Measurements from ENCODE around the gene ARHGEF1.
A peak's percentile ranks its signal among the peaks of the same experiment; 100 is the strongest.

The ARHGEF1 gene

GRCh38 chr19:41901707-41902360 is 18.9 kb downstream of the ARHGEF1 start:
- Mint-ChIP-seq H3K27ac (peak overlapping the region; percentile 67), H3K4me3 (no peak overlapping the region), H3K27me3 (no peaks in the 10 kb centered on the region), H3K4me1 (ENCODE audit: low read depth) (peaks cover 39% of the 10 kb centered on the region), H3K9me3 (no peaks in the 10 kb centered on the region), H3K36me3 (ENCODE audit: low read depth) (peaks cover 93% of the 10 kb centered on the region)
- no peak for DNase-seq

GRCh38 chr19:41902594-41902993 is 19.6 kb downstream of the ARHGEF1 start:
- H3K27ac Mint-ChIP-seq, result peak overlapping the region; percentile 37
- peaks cover 42% of the 10 kb centered on the region for H3K4me1 Mint-ChIP-seq (ENCODE audit: low read depth)
- H3K36me3 Mint-ChIP-seq (ENCODE audit: low read depth), result peaks cover 97% of the 10 kb centered on the region
- no peak overlapping the region for H3K4me3 Mint-ChIP-seq
- no peaks in the 10 kb centered on the region for H3K9me3 Mint-ChIP-seq
- H3K27me3 Mint-ChIP-seq, result no peaks in the 10 kb centered on the region
- no peak for DNase-seq

- Mint-ChIP-seq H3K27me3 (no peaks in the 10 kb centered on the region), H3K27ac (peak overlapping the region; percentile 60), H3K36me3 (ENCODE audit: low read depth) (peaks cover 90% of the 10 kb centered on the region), H3K4me3 (no peak overlapping the region), H3K4me1 (ENCODE audit: low read depth) (peaks cover 36% of the 10 kb centered on the region), H3K9me3 (no peaks in the 10 kb centered on the region)
- DNase-seq, result no peak
Measured at GRCh38 chr19:41903193-41903953, 20.4 kb downstream of the ARHGEF1 start.

- Mint-ChIP-seq H3K27ac (peak overlapping the region; percentile 63), H3K4me1 (ENCODE audit: low read depth) (peaks cover 30% of the 10 kb centered on the region), H3K4me3 (no peak overlapping the region), H3K27me3 (no peaks in the 10 kb centered on the region), H3K9me3 (no peaks in the 10 kb centered on the region), H3K36me3 (ENCODE audit: low read depth) (peaks cover 88% of the 10 kb centered on the region)
- DNase-seq, result no peak
Measured at GRCh38 chr19:41904118-41904870, 21.3 kb downstream of the ARHGEF1 start.

GRCh38 chr19:41905273-41906002 is 22.5 kb downstream of the ARHGEF1 start:
- Mint-ChIP-seq H3K4me3 (no peak overlapping the region), H3K27ac (peak overlapping the region; percentile 41), H3K27me3 (no peaks in the 10 kb centered on the region), H3K36me3 (ENCODE audit: low read depth) (peaks cover 77% of the 10 kb centered on the region), H3K4me1 (ENCODE audit: low read depth) (peaks cover 33% of the 10 kb centered on the region), H3K9me3 (no peaks in the 10 kb centered on the region)
- no peak for DNase-seq

GRCh38 chr19:41906271-41906670 is 23.3 kb downstream of the ARHGEF1 start:
- H3K4me1 Mint-ChIP-seq (ENCODE audit: low read depth), result peaks cover 40% of the 10 kb centered on the region
- peak overlapping the region; percentile 41 for H3K27ac Mint-ChIP-seq
- no peaks in the 10 kb centered on the region for H3K27me3 Mint-ChIP-seq
- H3K36me3 Mint-ChIP-seq (ENCODE audit: low read depth), result peaks cover 70% of the 10 kb centered on the region
- H3K9me3 Mint-ChIP-seq, result no peaks in the 10 kb centered on the region
- DNase-seq, result no peak
- no peak overlapping the region for H3K4me3 Mint-ChIP-seq

- no peak overlapping the region for H3K4me3 Mint-ChIP-seq
- H3K27me3 Mint-ChIP-seq, result peaks cover 7% of the 10 kb centered on the region
- H3K36me3 Mint-ChIP-seq (ENCODE audit: low read depth), result peaks cover 62% of the 10 kb centered on the region
- H3K4me1 Mint-ChIP-seq (ENCODE audit: low read depth), result peaks cover 44% of the 10 kb centered on the region
- H3K9me3 Mint-ChIP-seq, result no peaks in the 10 kb centered on the region
- H3K27ac Mint-ChIP-seq, result peak overlapping the region; percentile 69
- no peak for DNase-seq
Measured at GRCh38 chr19:41906916-41907680, 24.1 kb downstream of the ARHGEF1 start.

GRCh38 chr19:41907994-41908615 is 25.1 kb downstream of the ARHGEF1 start:
- H3K9me3 Mint-ChIP-seq, result no peaks in the 10 kb centered on the region
- H3K27me3 Mint-ChIP-seq, result peaks cover 12% of the 10 kb centered on the region
- no peak overlapping the region for H3K4me3 Mint-ChIP-seq
- peaks cover 49% of the 10 kb centered on the region for H3K4me1 Mint-ChIP-seq (ENCODE audit: low read depth)
- DNase-seq, result no peak
- H3K27ac Mint-ChIP-seq, result no peak overlapping the region
- H3K36me3 Mint-ChIP-seq (ENCODE audit: low read depth), result peaks cover 52% of the 10 kb centered on the region

- peaks cover 50% of the 10 kb centered on the region for H3K4me1 Mint-ChIP-seq (ENCODE audit: low read depth)
- no peak for DNase-seq
- no peaks in the 10 kb centered on the region for H3K9me3 Mint-ChIP-seq
- no peak overlapping the region for H3K27ac Mint-ChIP-seq
- peaks cover 17% of the 10 kb centered on the region for H3K27me3 Mint-ChIP-seq
- peaks cover 44% of the 10 kb centered on the region for H3K36me3 Mint-ChIP-seq (ENCODE audit: low read depth)
- no peak overlapping the region for H3K4me3 Mint-ChIP-seq
Measured at GRCh38 chr19:41908724-41909464, 25.9 kb downstream of the ARHGEF1 start.

- Mint-ChIP-seq H3K9me3 (no peaks in the 10 kb centered on the region), H3K4me1 (ENCODE audit: low read depth) (peaks cover 49% of the 10 kb centered on the region), H3K27ac (no peak overlapping the region), H3K4me3 (no peak overlapping the region), H3K27me3 (peaks cover 23% of the 10 kb centered on the region), H3K36me3 (ENCODE audit: low read depth) (peaks cover 36% of the 10 kb centered on the region)
- no peak for DNase-seq
Measured at GRCh38 chr19:41909706-41910105, 26.7 kb downstream of the ARHGEF1 start.

- DNase-seq, result peak; percentile 49
- peaks cover 23% of the 10 kb centered on the region for H3K27me3 Mint-ChIP-seq
- no peak overlapping the region for H3K4me3 Mint-ChIP-seq
- peaks cover 29% of the 10 kb centered on the region for H3K36me3 Mint-ChIP-seq (ENCODE audit: low read depth)
- H3K9me3 Mint-ChIP-seq, result no peaks in the 10 kb centered on the region
- peak overlapping the region; percentile 1 for H3K27ac Mint-ChIP-seq
- peaks cover 48% of the 10 kb centered on the region for H3K4me1 Mint-ChIP-seq (ENCODE audit: low read depth)
Measured at GRCh38 chr19:41910240-41910991, 27.4 kb downstream of the ARHGEF1 start.
